Spleen (tissue), 11 donors: ENCODE data around the gene TMEM52B. TPM values are rescaled to one million over a fixed set of nuclear protein-coding genes. Genes with fewer than 3 reads are reported as not detected.

Source experiments
- DNase-seq: peaks from one replicate; pipeline ENCODE4 v3.0.0-alpha.2; 2020
- H3K27ac ChIP-seq, 8 donors: fragments of 200-600 bp; sonication (generic) in 7 of 8; 1 replicate in 4 of 8; 2 replicates in 4 of 8; pipeline versions ENCODE4 v1.5.0 to v1.8.0; 2016 to 2021; ENCODE audit warnings: inconsistent platforms in 4 of 8, mild to moderate bottlenecking in 4 of 8, moderate library complexity in 1 of 8
- H3K27me3 ChIP-seq, 7 donors: fragments of 200-600 bp; sonication (generic) in 6 of 7; replicated peaks in 1 of 7; 1 replicate in 4 of 7; 2 replicates in 3 of 7; pipeline versions ENCODE4 v1.5.0 to v1.8.0; 2016 to 2021; ENCODE audit warnings: inconsistent platforms in 3 of 7, mild to moderate bottlenecking in 1 of 7
- H3K36me3 ChIP-seq, 6 donors: fragments of 200-600 bp; sonication (generic) in 5 of 6; 1 replicate in 4 of 6; 2 replicates in 2 of 6; pipeline versions ENCODE4 v1.5.0 to v1.8.0; 2016 to 2021; ENCODE audit warnings: inconsistent platforms in 2 of 6
- H3K4me1 ChIP-seq, 6 donors: fragments of 200-600 bp; sonication (generic) in 5 of 6; 1 replicate in 3 of 6; 2 replicates in 3 of 6; pipeline versions ENCODE4 v1.5.0 to v1.8.0; 2016 to 2021; ENCODE audit warnings: inconsistent platforms in 3 of 6
- H3K4me3 ChIP-seq, 8 donors: fragments of 200-600 bp; sonication (generic) in 7 of 8; 1 replicate in 4 of 8; 2 replicates in 4 of 8; pipeline versions ENCODE4 v1.5.0 to v1.8.0; 2016 to 2021; ENCODE audit warnings: inconsistent platforms in 4 of 8, mild to moderate bottlenecking in 4 of 8, moderate library complexity in 2 of 8
- H3K9me3 ChIP-seq, 8 donors: fragments of 200-600 bp; sonication (generic) in 7 of 8; 1 replicate in 4 of 8; 2 replicates in 4 of 8; pipeline versions ENCODE4 v1.5.0 to v1.8.0; 2016 to 2021; ENCODE audit warnings: inconsistent platforms in 4 of 8
- CTCF ChIP-seq, 11 experiments: fragments of 200-600 bp in 7 of 11; fragments of 450-650 bp in 4 of 11; sonication (generic) in 4 of 11; IDR thresholded peaks in 8 of 11; conservative IDR thresholded peaks in 3 of 11; 1 replicate in 7 of 11; 2 replicates in 4 of 11; pipeline versions ENCODE4 v1.4.0 to v1.8.0; 2016 to 2021; ENCODE audit warnings: antibody characterized with exemption in 11 of 11, inconsistent platforms in 4 of 11, mild to moderate bottlenecking in 1 of 11
- POLR2A ChIP-seq, 3 donors: fragments of 450-650 bp; IDR thresholded peaks; one replicate each; pipeline ENCODE4 v1.5.1; 2017; ENCODE audit warnings: antibody characterized with exemption in 3 of 3, mild to moderate bottlenecking in 1 of 3
- POLR2AphosphoS5 ChIP-seq, 3 donors: sonication (generic); formaldehyde crosslinking; IDR thresholded peaks; one replicate each; pipeline ENCODE4 v1.5.1; 2017; ENCODE audit warnings: antibody characterized with exemption in 3 of 3
- WGBS, 5 donors: extraction: QIAGEN DNeasy Blood & Tissue Kit in 3 of 5; methylation state at CpG; one replicate each; pipeline versions ENCODE4 v1.1.5 to v1.1.7; 2013 to 2018; 5-methylcytosine and 5-hydroxymethylcytosine counted together
- intact Hi-C: fragments of 100-400 bp; cut with DNase I; formaldehyde crosslinking; loops from one replicate; pipeline ENCODE4 v1.15.0; 2023; ENCODE audit warnings: low total_unique reads
- polyA plus RNA-seq, 3 donors: library from polyadenylated mRNA; stranded (reverse); fragments of 200-250 nt; gene quantifications; one replicate each; pipeline ENCODE4 v1.2.1, GENCODE V29; 2013
- total RNA-seq, 7 donors: library from RNA; depleted of rRNA in 3 of 7; stranded (reverse); fragments of >200 nt in 3 of 7; fragmentation: NEBNext Ultra II Directional in 4 of 7; extraction: Animal tissue kit (Norgen Biotek cat#: 25700) in 4 of 7; gene quantifications; one replicate each; pipeline versions ENCODE4 v1.1.0 to v1.2.1, GENCODE V29; 2016 to 2021
- donor health status: healthy with polysubstance abuse.
- donor health status: DM: no; HTN: no; CAD: no; lungs with moderate emphysema.
- donor health status: DM: no; HTN: no; CAD: no.
- donor health status: Bipolar disorder and iron deficiency.
- donor health status: healthy.
- donor health status: DM: no; HTN: no; CAD: no.
- donor health status: DM: yes; HTN: yes; CAD: no.

Gene TMEM52B
- total and polyA plus RNA-seq, 10 donors = 0.06 to 0.40 (median 0.19) TPM; not detected in 7

- intact Hi-C loops = no loop called here
- DNase-seq = peak; percentile 97
- H3K4me3 ChIP-seq = peak overlapping the region; percentile 64 to 83 (median 72)
- H3K27me3 ChIP-seq = peaks cover 0 to 3% (median 0%) of the 10 kb centered on the region in 7 donors
- WGBS, 5 donors = 37 to 42% (median 38%) methylated on average over 40 of the region's 40 CpGs
- H3K36me3 ChIP-seq = peaks cover 0 to 9% (median 0%) of the 10 kb centered on the region in 6 donors
- H3K9me3 ChIP-seq = no peaks in the 10 kb centered on the region
- peak overlapping the region; percentile 91 to 98 (median 98) for H3K27ac ChIP-seq
- peaks cover 6 to 45% (median 26%) of the 10 kb centered on the region in 6 donors for H3K4me1 ChIP-seq
- TF ChIP-seq POLR2A (IDR thresholded peaks at IDR 0.05) = peak in 2 of 3 donors; percentile 31 to 54
- TF ChIP-seq POLR2AphosphoS5 (IDR thresholded peaks at IDR 0.05) = peak; percentile 94 to 97 (median 96)
- no peak for TF ChIP-seq CTCF (IDR thresholded peaks at IDR 0.05 in 8 of 11, conservative IDR thresholded peaks at IDR 0.05 in 3 of 11)
Measured at GRCh38 chr12:10211940-10212738, 33.3 kb downstream of the TMEM52B start.

- peak; percentile 93 for DNase-seq
- WGBS, 5 donors = 0 to 2% (median 1%) methylated on average over 20 to 35 of the region's 35 CpGs
- peak within 1 kb of the TSS; percentile 91 to 98 (median 98) for H3K27ac ChIP-seq
- peak in 2 of 11 experiments; percentile 13 to 22 for TF ChIP-seq CTCF (IDR thresholded peaks at IDR 0.05 in 8 of 11, conservative IDR thresholded peaks at IDR 0.05 in 3 of 11)
- peak in 2 of 3 donors; percentile 68 to 86 for TF ChIP-seq POLR2AphosphoS5 (IDR thresholded peaks at IDR 0.05)
- peak in 1 of 3 donors; percentile 22 for TF ChIP-seq POLR2A (IDR thresholded peaks at IDR 0.05)
- intact Hi-C loops = no loop called here
- no peaks in the 10 kb centered on the region for H3K9me3 ChIP-seq
- H3K27me3 ChIP-seq = peaks cover 0 to 3% (median 0%) of the 10 kb centered on the region in 7 donors
- peaks cover 6 to 45% (median 28%) of the 10 kb centered on the region in 6 donors for H3K4me1 ChIP-seq
- H3K4me3 ChIP-seq = peak within 1 kb of the TSS; percentile 64 to 83 (median 72)
- H3K36me3 ChIP-seq = peaks cover 0 to 10% (median 0%) of the 10 kb centered on the region in 6 donors
Measured at GRCh38 chr12:10212739-10213131, 33.9 kb downstream of the TMEM52B start, which contains the start of gene GABARAPL1. TSS of gene GABARAPL1 (plus strand) at chr12:10212877. CDS start at chr12:10213130, 253 bp downstream.

GRCh38 chr12:10213168-10214135 is 34.6 kb downstream of the TMEM52B start:
- peaks cover 0 to 3% (median 0%) of the 10 kb centered on the region in 7 donors for H3K27me3 ChIP-seq
- TF ChIP-seq POLR2A (IDR thresholded peaks at IDR 0.05) (peak in 1 of 3 donors; percentile 47), CTCF (IDR thresholded peaks at IDR 0.05 in 8 of 11, conservative IDR thresholded peaks at IDR 0.05 in 3 of 11) (no peak), POLR2AphosphoS5 (IDR thresholded peaks at IDR 0.05) (peak; percentile 35 to 82 (median 74))
- intact Hi-C loops = no loop called here
- 1 to 2% (median 2%) methylated on average over 45 to 47 of the region's 47 CpGs for WGBS, 5 donors
- H3K36me3 ChIP-seq = peaks cover 0 to 17% (median 4%) of the 10 kb centered on the region in 6 donors
- H3K4me3 ChIP-seq = peak overlapping the region; percentile 64 to 83 (median 72)
- DNase-seq = peak; percentile 88
- H3K4me1 ChIP-seq = peaks cover 6 to 45% (median 28%) of the 10 kb centered on the region in 6 donors
- H3K9me3 ChIP-seq = no peaks in the 10 kb centered on the region
- H3K27ac ChIP-seq = peak overlapping the region; percentile 91 to 98 (median 98)
